ENCODE results near the gene CACNA1S. TPM values are rescaled to one million over a fixed set of nuclear protein-coding genes. Genes with fewer than 3 reads are reported as not detected.

The CACNA1S gene
- polyA plus RNA-seq, 1 experiment, result not detected

- DNase-seq (ENCODE audit: low read depth, low spot score), result no peak
- no peaks in the 10 kb centered on the region for H3K9me3 ChIP-seq (ENCODE audit: control insufficient read depth, insufficient read depth, low read length)
- H3K27me3 ChIP-seq (ENCODE audit: control insufficient read depth, insufficient read depth, low read length), result no peaks in the 10 kb centered on the region
- POLR2A ChIA-PET, result no interaction called here
- H3K27ac ChIP-seq (ENCODE audit: low read depth, low read length), result no peak overlapping the region
- H3K4me3 ChIP-seq (ENCODE audit: low read depth, low read length), result no peak overlapping the region
- no peak for TF ChIP-seq CTCF (IDR thresholded peaks at IDR 0.05; ENCODE audit: low read depth, low read length)
- CTCF ChIA-PET, result no interaction called here
Measured at GRCh38 chr1:201142849-201143725, 30.9 kb upstream of the CACNA1S start.

DNA sequence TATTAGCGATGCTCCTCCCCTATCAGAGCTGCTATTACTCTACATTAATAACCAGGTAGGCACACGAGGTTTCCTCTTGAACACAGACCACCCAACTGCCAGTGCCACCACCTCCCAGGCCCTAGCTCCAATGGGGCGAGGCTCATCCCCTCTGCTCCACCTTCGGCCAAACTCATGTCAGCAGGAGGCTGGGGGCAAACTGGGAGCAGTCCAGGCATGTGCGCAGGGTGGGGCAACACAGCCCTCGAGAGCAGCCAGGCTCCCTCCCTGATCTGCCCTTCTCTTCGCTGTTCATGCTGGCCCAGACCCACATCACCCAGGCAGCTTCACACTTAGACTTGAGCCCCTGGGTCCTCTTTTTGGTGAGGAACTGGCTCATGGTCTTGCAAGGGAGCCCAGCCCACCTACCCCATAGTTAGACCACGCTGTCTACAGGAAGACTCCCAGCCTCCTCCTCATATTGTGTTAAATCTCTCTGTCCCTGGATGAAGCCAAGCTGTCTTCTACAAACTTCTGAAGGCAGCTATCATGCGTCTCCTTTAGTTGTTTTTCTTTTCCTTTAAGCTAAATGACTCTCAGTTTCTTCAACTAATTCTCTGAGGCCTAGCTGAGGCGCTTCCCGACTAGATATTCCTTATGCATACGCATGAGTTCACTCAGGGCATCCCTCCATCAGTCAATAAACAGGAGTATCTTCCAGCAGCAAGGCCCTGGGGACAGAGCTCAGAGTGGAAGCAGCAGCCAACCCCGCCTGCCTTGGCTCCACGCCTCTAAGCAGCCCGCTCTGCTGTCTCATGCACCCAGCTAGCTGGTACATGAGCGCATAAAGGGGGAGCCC lies 30.0 kb upstream of the CACNA1S start:
- no peak overlapping the region for H3K27ac ChIP-seq (ENCODE audit: low read depth, low read length)
- no peak overlapping the region for H3K4me3 ChIP-seq (ENCODE audit: low read depth, low read length)
- TF ChIP-seq CTCF (IDR thresholded peaks at IDR 0.05; ENCODE audit: low read depth, low read length), result no peak
- DNase-seq (ENCODE audit: low read depth, low spot score), result no peak
- H3K9me3 ChIP-seq (ENCODE audit: control insufficient read depth, insufficient read depth, low read length), result no peaks in the 10 kb centered on the region
- CTCF ChIA-PET, result no interaction called here
- H3K27me3 ChIP-seq (ENCODE audit: control insufficient read depth, insufficient read depth, low read length), result no peaks in the 10 kb centered on the region
- POLR2A ChIA-PET, result no interaction called here

DNA sequence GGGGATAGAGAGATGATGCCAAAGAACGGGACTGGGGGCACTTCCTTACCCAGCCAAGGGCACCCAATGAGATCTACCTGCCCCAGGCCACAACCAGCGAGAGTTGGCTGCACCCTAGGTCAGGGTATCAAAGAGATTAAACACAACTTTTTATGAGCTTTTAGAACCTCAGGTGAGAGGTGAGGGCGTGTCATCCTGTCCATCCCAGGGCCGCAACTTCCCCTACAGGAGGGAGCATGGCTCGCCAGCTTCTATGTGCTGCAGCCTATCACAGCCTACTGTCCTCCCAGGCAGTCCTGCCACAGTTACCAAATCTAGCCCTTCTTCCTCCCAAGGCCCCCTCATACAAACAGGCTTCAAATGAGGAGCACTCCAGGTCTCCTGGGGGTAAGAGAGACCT lies 29.2 kb upstream of the CACNA1S start:
- H3K9me3 ChIP-seq (ENCODE audit: control insufficient read depth, insufficient read depth, low read length), result no peaks in the 10 kb centered on the region
- ChIA-PET CTCF (no interaction called here), POLR2A (no interaction called here)
- no peaks in the 10 kb centered on the region for H3K27me3 ChIP-seq (ENCODE audit: control insufficient read depth, insufficient read depth, low read length)
- no peak for DNase-seq (ENCODE audit: low read depth, low spot score)
- no peak for TF ChIP-seq CTCF (IDR thresholded peaks at IDR 0.05; ENCODE audit: low read depth, low read length)
- no peak overlapping the region for H3K27ac ChIP-seq (ENCODE audit: low read depth, low read length)
- H3K4me3 ChIP-seq (ENCODE audit: low read depth, low read length), result no peak overlapping the region

GRCh38 chr1:201140941-201141260 lies 28.7 kb upstream of the CACNA1S start:
- DNase-seq (ENCODE audit: low read depth, low spot score), result no peak
- CTCF ChIA-PET, result interaction anchor here (1.8 kb wide), 1 partner anchor 8 kb away, joined by 4 read pairs; no protein-coding TSS in a partner anchor

More at GRCh38 chr1:201140941-201141260, 28.7 kb upstream of the CACNA1S start:
- no peak for TF ChIP-seq CTCF (IDR thresholded peaks at IDR 0.05; ENCODE audit: low read depth, low read length)
- POLR2A ChIA-PET, result no interaction called here
- Histone ChIP-seq H3K27me3 (ENCODE audit: control insufficient read depth, insufficient read depth, low read length) (no peaks in the 10 kb centered on the region), H3K9me3 (ENCODE audit: control insufficient read depth, insufficient read depth, low read length) (no peaks in the 10 kb centered on the region), H3K4me3 (ENCODE audit: low read depth, low read length) (no peak overlapping the region), H3K27ac (ENCODE audit: low read depth, low read length) (no peak overlapping the region)

Measured in AG04450 (cell line).